ENCODE results near the gene PUM2.

PUM2 gene

DNA sequence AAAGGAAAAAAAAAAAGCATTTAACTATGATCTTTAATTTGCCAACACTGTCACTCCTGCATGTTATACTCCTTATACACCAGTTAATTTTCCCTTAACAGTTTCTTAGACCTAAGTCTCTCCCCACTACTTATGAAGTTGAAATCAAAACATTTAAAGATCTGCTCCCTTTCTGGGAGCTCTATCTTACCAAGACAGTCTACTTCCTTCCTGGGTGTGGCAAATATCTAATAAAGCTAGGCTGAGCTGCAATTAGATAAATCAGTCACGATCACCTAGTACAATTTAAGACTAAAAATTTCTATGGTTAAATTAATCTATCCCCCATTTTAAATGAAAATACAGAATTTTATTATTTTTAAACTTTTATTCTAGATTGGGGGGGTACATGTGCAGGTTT, 33.4 kb downstream of the PUM2 start:
- no peak for TF ChIP-seq CTCF (IDR thresholded peaks at IDR 0.05)

GRCh38 chr2:20314562-20315501, 35.8 kb downstream of the PUM2 start:
- Histone ChIP-seq H3K4me1 (no peaks in the 10 kb centered on the region), H3K27ac (no peak overlapping the region), H3K9me3 (ENCODE audit: control insufficient read depth, low read length) (no peaks in the 10 kb centered on the region), H3K9ac (no peak overlapping the region), H3K4me3 (ENCODE audit: low read depth, low read length) (no peak overlapping the region), H3K27me3 (ENCODE audit: control insufficient read depth, insufficient read depth, low read length) (no peaks in the 10 kb centered on the region), H3K79me2 (peaks cover 18% of the 10 kb centered on the region), H3K4me2 (ENCODE audit: low read length) (no peak overlapping the region), H3K36me3 (ENCODE audit: control insufficient read depth, insufficient read depth, low read length) (no peaks in the 10 kb centered on the region), H2AFZ (no peak overlapping the region)
- no peak for TF ChIP-seq CTCF (IDR thresholded peaks at IDR 0.05)

More for the DNA sequence above, 33.4 kb downstream of the PUM2 start:
- no peak overlapping the region for H3K4me3 ChIP-seq (ENCODE audit: low read depth, low read length)
- H3K27me3 ChIP-seq (ENCODE audit: control insufficient read depth, insufficient read depth, low read length): no peaks in the 10 kb centered on the region
- no peak overlapping the region for H3K9ac ChIP-seq
- no peak overlapping the region for H3K27ac ChIP-seq
- peaks cover 19% of the 10 kb centered on the region for H3K79me2 ChIP-seq
- H2AFZ ChIP-seq: no peak overlapping the region
- no peak overlapping the region for H3K4me2 ChIP-seq (ENCODE audit: low read length)
- no peaks in the 10 kb centered on the region for H3K9me3 ChIP-seq (ENCODE audit: control insufficient read depth, low read length)
- H3K4me1 ChIP-seq: no peaks in the 10 kb centered on the region
- no peaks in the 10 kb centered on the region for H3K36me3 ChIP-seq (ENCODE audit: control insufficient read depth, insufficient read depth, low read length)

DNA sequence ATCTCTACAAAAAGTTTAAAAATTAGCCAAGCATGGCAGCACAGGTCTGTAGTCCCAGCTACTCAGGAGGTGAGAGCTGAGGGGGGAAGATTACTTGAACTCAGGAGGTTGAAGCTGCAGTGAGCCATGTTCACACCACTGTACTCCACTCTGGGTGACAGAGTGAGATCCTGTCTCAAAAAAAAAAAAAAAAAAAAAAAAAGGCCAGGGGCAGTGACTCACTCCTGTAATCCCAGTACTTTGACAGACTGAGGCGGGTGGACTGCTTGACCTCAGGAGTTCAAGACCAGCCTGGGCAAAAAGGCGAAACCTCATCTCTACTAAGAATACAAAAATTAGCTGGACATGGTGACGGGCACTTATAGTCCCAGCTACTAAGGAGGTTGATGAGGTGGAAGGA, 37.0 kb downstream of the PUM2 start:
- Histone ChIP-seq H3K36me3 (ENCODE audit: control insufficient read depth, insufficient read depth, low read length) (no peaks in the 10 kb centered on the region), H3K4me1 (no peaks in the 10 kb centered on the region), H3K27me3 (ENCODE audit: control insufficient read depth, insufficient read depth, low read length) (no peaks in the 10 kb centered on the region), H3K9ac (no peak overlapping the region), H3K9me3 (ENCODE audit: control insufficient read depth, low read length) (no peaks in the 10 kb centered on the region), H2AFZ (no peak overlapping the region), H3K4me3 (ENCODE audit: low read depth, low read length) (no peak overlapping the region), H3K4me2 (ENCODE audit: low read length) (no peak overlapping the region), H3K27ac (no peak overlapping the region), H3K79me2 (peaks cover 23% of the 10 kb centered on the region)
- TF ChIP-seq CTCF (IDR thresholded peaks at IDR 0.05): no peak

DNA sequence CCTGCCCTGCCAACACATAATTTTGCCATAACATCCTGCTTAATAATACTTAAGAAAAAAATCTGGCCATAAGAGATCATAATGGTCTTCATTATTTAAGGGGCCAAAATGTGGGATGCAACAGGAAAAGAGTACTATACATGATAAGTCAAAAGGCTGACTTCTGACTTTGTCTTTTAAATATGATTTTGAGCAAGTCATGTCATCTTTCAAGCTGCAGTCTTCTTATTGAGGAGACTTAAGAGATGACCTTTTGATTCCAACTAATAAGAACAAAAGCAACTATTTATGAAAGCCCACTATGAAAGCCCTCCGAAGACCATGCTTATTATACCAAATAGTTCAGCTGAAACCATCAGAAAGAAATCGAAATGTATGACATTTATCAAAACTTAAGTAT, 41.6 kb downstream of the PUM2 start:
- no peak overlapping the region for H3K4me2 ChIP-seq (ENCODE audit: low read length)
- no peaks in the 10 kb centered on the region for H3K4me1 ChIP-seq
- H3K36me3 ChIP-seq (ENCODE audit: control insufficient read depth, insufficient read depth, low read length): no peaks in the 10 kb centered on the region
- no peaks in the 10 kb centered on the region for H3K9me3 ChIP-seq (ENCODE audit: control insufficient read depth, low read length)
- TF ChIP-seq CTCF (IDR thresholded peaks at IDR 0.05): no peak
- no peak overlapping the region for H3K27ac ChIP-seq
- no peak overlapping the region for H3K9ac ChIP-seq
- no peak overlapping the region for H2AFZ ChIP-seq
- no peak overlapping the region for H3K4me3 ChIP-seq (ENCODE audit: low read depth, low read length)
- H3K79me2 ChIP-seq: peaks cover 32% of the 10 kb centered on the region
- H3K27me3 ChIP-seq (ENCODE audit: control insufficient read depth, insufficient read depth, low read length): no peaks in the 10 kb centered on the region

GRCh38 chr2:20307311-20307710, 43.3 kb downstream of the PUM2 start:
- Histone ChIP-seq H3K4me1 (no peaks in the 10 kb centered on the region), H3K36me3 (ENCODE audit: control insufficient read depth, insufficient read depth, low read length) (no peaks in the 10 kb centered on the region), H3K9ac (no peak overlapping the region), H2AFZ (no peak overlapping the region), H3K79me2 (peaks cover 25% of the 10 kb centered on the region), H3K27ac (no peak overlapping the region), H3K9me3 (ENCODE audit: control insufficient read depth, low read length) (no peaks in the 10 kb centered on the region), H3K4me3 (ENCODE audit: low read depth, low read length) (no peak overlapping the region), H3K4me2 (ENCODE audit: low read length) (no peak overlapping the region), H3K27me3 (ENCODE audit: control insufficient read depth, insufficient read depth, low read length) (no peaks in the 10 kb centered on the region)
- TF ChIP-seq CTCF (IDR thresholded peaks at IDR 0.05): no peak
